Activated CD8-positive, alpha-beta memory T cell treated with anti-CD3 and anti-CD28 coated beads, Interleukin-2, amount 50 U/mL, for 24 hours (primary cell): ENCODE data around the gene PRR35.

Experiments used
- DNase-seq: peaks from one replicate; pipeline ENCODE4 v3.0.0-alpha.2; 2020; ENCODE audit errors: extremely low read depth

PRR35 gene

DNA sequence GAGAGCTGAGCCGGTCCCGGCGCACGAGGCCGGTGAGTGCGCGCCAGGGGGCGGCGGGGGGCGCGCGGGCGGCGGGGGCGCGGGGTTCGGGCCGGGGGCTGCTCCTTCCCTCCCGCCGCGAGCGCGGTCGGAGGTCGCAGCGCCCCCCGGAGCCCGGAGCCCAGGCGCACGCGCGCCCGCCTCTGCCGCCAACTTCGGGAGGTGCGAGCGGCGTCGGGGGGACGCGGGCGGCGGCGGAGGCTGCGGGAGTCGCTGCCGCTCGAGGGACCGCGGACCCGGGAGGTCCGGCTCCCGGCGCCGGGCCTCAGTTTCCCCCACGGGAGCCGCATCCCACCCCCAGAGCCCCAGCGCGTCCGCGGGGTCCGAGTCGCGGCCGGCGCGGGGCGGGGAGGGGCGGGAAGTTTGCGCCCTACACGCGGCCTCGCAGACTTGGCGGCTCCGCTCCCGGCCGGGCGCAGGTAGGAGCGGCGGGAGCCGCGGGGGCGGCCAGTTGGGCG lies at the start of gene PRR35:
TSS of gene PRR35 (plus strand) at position 191 of the 497 bp plus-strand sequence. CDS start 2,901 bp downstream, outside the sequence.
- DNase-seq = no peak

DNA sequence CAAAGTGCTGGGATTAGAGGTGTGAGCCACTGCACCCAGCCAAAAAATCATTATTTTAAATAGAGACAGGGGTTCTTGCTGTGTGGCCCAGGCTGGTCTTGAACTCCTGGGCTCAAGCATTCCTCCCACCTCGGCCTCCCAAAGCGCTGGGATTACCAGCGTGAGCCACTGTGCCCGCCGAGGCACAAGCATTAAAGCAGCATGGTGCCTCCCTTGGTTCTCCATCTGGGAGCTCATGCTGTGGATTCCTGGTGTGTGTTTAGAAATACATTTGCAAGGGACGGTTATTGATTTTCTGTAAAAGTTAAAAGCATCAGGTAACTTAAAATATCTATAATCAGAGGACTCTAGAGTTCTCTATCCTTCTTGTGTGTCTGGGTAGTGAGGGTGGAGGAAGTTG lies 47.4 kb upstream of the PRR35 start:
- DNase-seq = no peak

DNA sequence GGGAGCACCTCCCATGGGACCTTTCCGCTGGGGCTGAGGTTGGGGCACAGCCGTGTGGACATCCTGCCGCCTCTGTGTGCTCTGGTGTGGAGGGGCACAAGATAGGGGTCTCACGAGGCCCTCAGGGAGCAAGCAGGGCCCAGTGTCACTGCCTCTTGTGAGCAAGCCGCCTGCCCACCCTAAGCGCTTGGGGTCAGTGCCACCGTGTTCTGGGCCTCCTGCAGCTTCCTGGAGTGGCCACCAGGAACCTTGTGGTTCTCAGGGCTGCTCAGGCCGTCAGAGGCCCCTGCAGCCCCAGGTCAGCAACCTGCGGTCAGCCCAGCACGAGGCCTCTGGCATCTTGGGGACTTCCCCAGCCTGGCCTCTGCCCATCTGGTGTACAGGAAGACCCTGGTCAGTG lies 46.2 kb upstream of the PRR35 start:
- DNase-seq = no peak

DNA sequence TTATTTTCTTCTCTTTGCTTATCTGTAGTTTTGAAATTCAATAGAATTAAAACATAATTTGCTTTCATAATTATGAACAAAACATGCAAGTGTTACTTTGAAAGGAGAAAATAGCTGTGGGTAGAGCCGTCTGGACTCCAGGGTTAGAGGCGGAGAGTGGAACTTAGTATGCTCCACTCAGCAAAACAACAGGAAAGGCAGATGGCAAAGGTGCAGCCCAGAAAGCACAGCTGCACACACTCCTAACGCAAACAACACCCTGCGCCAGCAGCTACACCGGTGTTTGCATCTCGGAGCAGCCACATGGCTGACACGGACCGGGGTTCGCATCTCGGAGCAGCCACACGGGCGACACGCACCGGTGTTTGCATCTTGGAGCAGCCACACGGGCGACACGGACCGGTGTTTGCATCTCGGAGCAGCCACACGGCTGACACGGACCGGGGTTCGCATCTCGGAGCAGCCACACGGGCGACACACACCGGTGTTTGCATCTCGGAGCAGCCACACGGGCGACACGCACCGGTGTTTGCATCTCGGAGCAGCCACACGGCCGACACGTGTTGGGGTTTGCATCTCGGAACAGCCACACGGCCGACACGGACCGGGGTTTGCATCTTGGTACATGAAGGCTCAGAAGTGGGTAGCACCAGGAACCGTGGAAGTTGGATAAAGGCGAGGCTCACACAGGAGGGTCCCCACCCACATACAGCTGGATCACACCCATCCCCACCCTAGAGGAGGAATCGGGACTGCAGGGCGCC lies 44.8 kb upstream of the PRR35 start:
- no peak for DNase-seq

DNA sequence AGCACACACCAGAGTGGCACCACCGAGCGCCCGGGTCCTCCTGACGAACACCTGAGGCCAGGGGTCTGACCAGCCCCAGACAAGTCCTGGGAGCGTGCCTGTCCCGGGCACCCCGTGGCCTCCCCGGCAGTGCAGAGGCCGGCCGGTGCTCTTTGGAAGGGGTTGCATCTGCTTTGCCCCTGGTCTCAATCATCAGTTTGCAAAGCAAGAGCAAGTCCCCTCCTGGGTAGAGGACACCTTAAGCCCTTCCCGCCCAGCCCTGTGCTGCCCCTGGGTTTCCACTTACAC lies 44.3 kb upstream of the PRR35 start:
- no peak for DNase-seq

DNA sequence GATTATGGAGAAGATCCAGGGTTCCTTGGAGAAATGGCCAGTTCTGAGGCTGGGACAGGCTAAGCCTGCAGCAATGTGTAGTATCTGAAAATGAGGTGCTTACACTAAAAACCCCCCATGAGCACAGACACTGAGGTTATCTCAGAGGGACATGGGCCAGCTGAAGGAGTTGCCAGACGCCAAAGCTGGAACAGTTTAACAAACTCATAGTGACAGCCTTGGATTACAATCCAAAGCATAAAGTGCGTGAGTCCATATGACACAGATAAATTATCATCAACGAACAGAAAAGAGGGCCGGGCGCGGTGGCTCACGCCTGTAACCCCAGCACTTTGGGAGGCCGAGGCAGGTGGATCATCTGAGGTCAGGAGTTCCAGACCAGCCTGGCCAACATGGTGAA lies 43.9 kb upstream of the PRR35 start:
- DNase-seq = no peak

DNA sequence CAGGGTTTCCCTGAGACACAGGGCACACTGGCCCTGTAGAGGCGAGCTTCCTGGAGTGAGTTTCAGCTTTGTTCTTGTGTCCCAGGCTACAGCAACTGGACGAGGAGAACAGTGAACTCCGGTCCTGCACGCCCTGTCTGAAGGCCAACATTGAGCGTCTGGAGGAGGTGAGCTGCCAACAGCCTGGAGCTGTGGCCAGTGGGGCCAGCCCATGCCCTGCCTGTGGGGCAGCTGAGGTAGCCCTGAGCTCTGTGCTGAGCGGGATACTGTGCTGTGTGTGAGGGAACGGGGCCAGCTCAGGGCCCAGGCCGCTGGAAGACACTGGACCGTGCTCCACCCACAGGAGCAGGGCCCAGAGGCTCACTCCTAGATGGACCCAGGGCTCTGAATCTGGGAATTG lies 41.3 kb upstream of the PRR35 start:
- no peak for DNase-seq

DNA sequence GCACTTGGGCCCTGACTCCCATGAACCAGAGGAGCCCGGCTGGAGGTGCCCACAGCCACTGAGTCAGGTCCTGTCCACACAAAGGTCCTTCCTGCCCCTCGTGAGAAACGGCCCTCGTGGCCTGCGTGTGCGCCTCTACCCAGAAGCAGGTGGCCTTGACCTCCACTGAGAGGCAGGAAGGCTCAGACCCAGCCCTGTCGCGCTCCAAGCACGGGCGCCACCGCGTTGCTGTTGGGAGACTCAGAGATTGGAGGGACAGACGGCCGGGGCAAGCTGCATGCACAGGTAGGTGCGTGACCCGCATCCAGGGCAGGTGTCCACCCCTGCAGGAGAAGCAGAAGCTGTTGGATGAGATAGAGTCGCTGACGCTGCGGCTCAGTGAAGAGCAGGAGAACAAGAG lies 40.8 kb upstream of the PRR35 start:
- no peak for DNase-seq

DNA sequence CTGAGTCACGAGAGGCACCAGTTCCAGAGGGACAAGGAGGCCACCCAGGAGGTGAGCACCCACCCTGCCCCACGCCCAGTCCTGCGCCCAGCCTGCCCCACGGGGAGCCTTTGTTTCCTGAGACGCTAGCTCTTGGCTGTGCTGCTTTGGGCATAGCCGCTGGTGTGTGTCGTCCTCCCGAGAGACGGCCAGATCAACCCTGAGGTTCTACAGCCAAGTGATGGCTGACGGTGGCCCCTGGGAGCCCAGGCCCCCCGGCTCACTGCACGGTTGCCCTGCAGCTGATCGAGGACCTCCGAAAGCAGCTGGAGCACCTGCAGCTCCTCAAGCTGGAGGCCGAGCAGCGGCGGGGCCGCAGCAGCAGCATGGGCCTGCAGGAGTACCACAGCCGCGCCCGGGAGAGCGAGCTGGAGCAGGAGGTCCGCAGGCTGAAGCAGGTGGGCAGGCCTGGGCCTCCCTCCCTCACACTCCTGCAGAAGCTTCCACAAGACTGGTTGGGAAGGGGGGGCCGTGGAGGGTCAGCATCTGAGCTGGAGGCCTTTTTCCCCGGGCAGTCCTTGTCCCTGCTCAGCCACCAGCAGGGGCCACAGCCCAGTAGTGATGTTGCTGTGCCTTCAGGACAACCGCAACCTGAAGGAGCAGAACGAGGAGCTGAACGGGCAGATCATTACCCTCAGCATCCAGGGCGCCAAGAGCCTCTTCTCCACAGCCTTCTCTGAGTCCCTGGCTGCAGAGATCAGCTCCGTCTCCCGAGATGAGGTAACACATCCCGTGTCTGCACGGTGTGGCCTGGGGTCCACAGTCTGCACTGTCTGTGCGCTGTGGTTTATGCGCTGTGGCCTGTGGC lies 40.1 kb upstream of the PRR35 start:
- no peak for DNase-seq

DNA sequence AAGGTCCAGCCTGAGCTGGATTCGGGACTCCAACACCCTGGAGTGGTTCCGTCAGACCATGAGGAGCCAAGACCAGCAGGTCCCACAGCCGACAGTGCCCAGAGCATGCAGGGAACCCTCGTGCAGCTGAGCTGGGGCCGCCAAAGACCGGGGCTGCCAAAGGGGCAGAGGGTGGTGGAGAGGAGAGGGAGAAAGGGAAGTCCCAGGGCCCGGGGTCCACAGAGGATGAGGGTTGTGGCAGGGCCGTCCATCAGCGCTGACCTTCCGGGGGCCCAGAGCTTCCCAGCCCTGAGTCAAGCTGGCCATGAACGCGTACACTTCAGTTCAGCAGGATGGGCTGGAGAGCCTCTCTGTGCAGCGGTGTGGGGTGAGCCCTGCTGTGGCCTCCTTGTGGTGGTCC lies 39.3 kb upstream of the PRR35 start:
- DNase-seq = no peak

DNA sequence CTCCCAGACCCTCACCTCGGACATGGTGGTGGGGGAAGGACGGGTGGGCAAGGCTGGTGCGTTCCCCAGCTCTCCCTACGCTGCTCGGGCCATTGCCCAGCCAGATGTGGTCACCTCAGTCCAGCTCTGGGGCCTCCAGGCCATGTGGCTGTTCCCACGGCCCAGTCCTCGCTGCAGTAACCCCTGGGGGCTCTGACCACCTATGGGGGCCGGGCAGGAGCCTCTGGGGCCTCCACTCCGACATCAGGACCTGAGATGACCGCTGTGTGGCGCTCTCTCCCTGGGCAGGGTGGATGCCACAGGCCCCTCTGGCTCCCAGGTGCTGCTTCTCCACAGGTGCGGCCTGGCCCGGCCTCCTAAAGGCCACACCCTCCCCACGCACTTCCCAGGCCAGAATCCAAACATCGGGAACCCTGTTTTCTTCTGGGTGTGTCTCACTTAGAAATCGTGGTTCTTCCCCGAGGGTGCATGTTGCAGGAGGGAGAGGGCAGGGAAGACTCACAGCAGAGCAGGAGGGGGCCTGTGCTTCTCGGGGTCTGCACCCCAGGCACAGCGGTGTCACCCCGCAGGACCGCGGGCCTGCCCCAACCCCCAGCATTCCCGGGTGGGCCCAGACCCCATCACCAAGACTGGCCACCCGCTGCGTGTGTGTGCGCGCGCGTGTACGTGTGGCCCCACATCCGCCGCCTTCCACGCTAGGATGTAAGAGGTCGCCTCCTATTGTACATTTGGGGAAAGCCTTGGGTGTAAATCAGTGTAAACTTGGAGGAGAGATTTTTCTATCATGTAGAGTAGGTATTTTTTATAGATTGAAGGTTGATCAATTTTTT lies 38.6 kb upstream of the PRR35 start:
- no peak for DNase-seq

DNA sequence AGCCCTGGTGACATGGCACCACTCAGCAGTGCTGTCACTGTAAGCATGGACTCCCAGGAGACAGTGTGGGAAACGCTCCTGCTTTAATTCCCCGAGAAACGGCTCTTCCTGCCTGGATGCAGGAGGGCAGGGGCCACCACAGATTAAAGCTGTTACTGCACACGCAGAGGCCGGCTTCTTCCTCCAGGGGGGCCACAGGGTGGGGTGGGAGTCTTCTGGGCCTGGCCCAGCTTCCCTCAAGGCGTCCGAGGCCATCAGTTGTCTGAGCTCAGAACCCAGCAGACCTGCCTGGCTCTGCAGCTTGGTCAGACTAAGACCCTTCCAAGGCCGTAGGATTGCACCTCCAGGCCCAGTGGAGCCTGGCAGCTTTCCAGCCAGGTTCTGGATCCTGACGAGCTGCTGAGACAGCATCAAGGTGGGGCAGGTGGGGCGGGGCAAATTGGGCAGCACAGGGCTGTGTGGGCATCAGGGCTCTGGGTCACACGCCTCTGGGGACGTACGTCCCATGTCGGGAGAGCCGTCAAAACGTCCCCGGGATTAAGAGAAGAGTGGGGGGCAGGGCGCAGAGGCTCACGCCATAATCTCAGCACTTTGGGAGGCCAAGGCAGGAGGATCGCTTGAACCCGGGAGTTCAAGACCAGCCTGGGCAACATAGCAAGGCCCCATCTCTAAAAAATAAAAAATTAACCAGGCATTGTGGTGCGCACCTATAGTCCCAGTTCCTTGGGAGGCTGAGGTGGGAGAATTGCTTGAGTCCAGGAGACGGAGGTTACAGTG lies 37.7 kb upstream of the PRR35 start:
- DNase-seq = no peak

DNA sequence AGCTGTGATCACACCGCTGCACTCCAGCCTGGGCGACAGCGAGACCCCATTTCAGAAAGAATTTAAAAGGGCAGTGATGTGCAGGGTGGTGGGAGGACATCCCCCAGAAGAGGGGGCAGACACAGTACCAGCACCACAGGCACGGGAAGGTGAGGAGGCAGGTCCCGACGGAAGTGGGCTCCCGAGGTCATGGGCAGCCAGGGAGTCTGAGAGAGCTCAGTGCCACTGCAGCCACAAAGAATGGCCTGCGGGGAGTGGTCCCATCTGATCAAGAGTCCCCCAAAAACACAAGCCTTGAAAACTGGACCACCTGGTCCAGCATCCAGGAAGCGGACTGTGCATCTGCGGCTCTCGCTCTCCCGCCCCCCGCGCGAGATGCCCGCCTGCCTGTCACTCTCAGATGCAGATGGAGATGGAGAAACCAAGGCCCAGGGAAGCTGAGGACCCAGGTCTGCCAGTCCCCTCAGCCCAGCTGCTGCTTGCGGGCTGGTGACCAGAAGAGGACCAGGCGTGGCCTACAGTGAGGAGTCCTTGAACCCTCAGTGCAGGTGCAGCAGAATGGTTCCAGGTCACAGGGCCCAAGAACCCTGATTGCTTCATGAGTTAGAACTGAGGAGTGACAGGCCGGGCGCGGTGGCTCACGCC lies 37.0 kb upstream of the PRR35 start:
- DNase-seq = no peak

DNA sequence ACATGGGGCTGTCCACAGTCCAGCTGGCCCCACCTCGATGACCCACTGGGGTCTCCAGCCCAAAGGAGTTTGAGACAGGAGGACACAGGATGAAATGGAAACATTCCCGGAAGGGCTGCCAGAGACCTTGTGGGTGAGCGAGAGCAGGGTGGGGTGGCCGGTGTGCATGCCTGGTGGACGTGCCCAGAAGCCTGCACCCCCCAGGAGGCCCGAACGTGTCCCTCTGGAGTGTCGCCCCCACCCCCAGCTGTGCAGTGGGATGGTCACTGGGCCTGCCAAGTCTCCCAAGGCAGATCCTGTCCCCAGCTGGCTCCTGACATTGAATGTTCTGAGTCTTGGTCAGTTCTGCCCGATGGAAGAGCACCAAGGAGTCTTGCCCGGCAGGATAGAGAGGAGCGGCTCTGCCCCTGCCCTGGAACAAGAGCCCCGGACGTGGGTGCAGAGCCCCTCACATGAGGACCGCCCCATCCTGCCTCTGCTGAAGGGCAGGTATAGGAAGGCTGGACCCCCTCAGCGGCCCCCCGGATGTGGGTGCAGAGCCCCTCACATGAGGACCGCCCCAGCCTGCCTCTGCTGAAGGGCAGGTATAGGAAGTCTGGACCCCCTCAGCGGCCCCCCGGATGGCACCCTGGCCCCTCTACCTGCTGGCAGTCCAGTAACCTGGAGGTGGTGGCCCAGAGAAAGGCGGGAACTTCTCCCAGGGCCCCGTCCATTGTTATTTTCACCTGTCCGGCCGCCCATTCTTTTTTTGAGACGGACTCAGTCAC lies 35.7 kb upstream of the PRR35 start:
- DNase-seq = no peak

DNA sequence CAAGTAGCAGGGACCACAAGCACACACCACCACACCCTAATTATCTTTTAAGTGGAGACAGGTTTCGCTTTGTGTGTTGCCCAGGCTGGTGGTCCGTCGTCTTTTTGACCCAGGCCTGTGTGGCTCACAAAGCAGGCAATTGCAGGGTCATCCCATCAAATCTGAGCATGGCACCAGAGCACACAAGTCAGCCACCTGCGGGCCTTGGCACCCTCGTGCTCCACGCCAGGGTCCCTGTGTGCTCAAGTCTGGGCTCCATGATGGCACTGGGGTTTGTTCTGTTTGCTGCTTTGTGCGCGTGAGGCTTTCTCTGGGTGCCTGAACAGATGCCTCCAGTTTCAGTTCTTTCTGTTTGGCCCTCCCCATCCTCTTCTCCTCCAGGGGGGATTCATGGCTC lies 35.1 kb upstream of the PRR35 start:
- no peak for DNase-seq

DNA sequence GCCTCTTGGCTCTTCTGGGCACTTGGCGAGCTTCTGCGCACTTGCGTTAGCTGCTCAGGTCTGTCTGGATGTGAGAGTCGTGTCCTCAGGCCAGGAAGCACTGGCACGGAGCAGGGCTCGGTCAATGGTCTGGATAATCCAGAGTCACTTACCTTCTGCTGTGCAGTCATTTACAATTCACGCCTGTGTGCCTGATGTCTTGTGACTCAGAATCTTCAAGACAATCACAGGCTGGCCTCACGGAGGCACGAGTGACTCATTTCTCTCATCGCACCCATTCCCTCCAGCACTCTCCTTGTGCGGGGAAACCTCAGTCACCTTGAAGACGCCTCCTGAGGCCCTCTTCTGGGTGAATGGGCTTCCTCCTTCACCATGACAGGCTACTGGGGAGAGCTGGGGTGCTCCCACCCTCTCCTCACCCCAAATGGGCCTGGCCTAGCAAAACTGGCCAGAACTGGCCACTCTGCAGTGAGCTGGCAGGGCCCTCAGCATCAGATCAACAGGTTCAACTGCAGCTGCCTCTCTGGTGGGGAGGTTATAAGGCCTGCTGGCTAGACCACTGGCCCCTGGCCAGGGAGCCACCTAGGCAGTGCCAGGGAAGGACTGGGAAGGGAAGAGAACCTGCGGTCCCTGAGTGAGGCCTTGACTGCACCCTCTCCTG lies 34.5 kb upstream of the PRR35 start:
- peak; percentile 64 for DNase-seq

DNA sequence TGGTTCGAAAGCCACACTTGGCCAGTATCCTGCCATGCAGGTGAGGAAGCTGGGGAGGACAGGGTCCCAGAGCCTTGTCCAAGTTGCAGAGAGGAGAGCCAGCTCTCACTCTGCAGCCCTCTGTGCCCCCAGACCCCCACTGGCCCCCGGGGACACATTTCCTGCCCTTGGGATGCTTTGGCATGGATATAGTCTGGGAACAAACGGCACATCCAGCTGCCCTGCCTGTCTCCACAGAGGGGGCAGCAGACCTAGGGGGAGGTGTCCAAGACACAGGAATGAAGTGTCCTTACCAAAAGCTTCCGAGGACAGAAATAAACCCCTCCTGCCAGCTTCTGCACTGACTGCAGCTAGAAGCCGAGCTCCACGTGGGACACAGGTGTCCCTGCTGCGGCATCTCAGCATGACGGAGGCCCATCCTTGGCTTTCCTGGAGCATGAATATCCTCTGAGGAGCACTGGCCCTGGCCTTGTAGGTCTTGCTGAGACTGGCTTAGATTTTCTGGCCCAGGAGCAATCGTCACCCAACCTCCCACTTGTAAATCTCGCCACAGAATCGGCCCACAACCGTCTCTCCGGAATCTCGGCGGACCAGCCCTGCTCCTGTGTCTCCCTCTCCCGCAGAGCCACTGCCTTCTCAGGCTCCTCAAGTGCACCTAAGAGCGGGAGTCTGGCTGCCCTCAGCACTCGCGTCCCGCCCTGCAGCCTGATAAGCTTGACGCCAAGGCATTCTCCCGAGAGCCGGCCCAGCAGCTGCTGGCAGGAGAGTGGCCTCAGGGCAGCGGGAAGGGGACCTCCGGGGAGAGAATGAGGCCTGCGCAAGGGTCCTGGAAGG lies 33.8 kb upstream of the PRR35 start:
- no peak for DNase-seq

DNA sequence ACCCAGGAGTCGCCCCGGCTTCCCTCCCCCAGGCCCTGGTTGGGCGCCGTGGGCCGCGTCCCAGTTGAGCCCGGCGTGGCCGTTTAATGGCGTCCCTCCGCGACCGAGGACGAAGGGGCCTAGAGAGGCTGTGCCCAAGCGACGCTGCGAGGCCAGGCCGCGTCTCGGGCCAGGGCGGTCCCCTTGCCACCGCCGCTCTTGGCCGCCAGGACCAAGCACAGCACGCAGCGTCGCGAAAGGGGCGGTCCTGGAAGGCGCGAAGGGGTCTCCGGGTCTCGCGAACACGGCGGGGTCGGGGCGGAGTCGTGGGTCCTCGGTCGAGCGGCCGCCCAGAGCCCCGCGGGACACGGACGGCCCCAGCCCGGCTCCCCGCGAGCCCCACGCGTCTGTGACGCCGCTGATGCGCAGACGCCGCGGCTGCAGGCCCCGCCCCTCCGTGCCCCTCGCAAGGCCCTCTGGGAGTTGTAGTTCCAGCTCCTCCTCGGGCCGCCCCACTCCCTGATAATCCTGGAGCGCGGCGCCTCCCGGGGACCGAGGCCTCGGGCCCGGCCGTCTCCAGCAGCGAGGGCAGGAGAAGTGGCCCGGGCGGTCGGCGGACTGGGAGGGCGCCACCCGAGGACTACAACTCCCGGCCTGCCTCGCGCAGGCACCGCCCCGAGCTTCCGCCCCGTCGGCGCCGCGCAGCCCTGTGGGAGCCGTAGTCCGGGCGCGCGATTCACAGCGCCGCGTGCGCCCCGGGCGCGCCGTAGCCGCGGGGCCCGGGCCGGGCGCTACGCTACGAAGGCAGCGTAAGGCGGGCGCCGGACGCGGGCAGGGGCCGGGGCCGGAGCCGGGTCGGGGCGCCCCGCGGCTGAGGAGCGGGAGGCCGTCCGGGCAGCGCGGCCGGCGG lies 32.9 kb upstream of the PRR35 start, which contains the start of gene CAPN15:
TSS of gene CAPN15 (plus strand) at position 698 of the 889 bp plus-strand sequence. CDS start 19,127 bp downstream, outside the sequence.
- peak; percentile 60 for DNase-seq
